Measurements from ENCODE around the gene NR0B1. TPM values are rescaled to one million over a fixed set of nuclear protein-coding genes. Genes with fewer than 3 reads are reported as not detected.

The NR0B1 gene
- total RNA-seq, 2 donors from 2014 or later, result not detected

Other genes starting within 250 kb of the NR0B1 start
- not detected for gene MAGEB2, start 93.8 kb downstream of the NR0B1 start, total RNA-seq
- not detected for gene MAGEB3, start 78.7 kb downstream of the NR0B1 start, total RNA-seq
- gene MAGEB4, start 67.4 kb downstream of the NR0B1 start, total RNA-seq, result not detected
- not detected for gene MAGEB1, start 62.2 kb downstream of the NR0B1 start, total RNA-seq

Measured in activated T-cell treated with anti-CD3 and anti-CD28 coated beads, Interleukin-2, amount 50 U/mL, for 72 hours (primary cell).